Effector memory CD4-positive, alpha-beta T cell (primary cell): ENCODE data around the gene KIRREL1.

Experiments used
- DNase-seq, 3 donors: peaks; one replicate each; pipeline ENCODE4 v3.0.0-alpha.2; 2020
- H3K27ac ChIP-seq: 2 replicates; pipeline ENCODE4 v1.7.0; 2013; ENCODE audit warnings: mild to moderate bottlenecking, low read length, moderate library complexity; ENCODE audit not compliant: insufficient read depth, poor library complexity, severe bottlenecking
- H3K27me3 ChIP-seq: replicated peaks from 2 replicates; pipeline ENCODE4 v1.7.0; 2013; ENCODE audit warnings: mild to moderate bottlenecking, low read length; ENCODE audit not compliant: insufficient read depth, control insufficient read depth, poor library complexity, severe bottlenecking
- H3K36me3 ChIP-seq: 2 replicates; pipeline ENCODE4 v1.7.0; 2013; ENCODE audit warnings: mild to moderate bottlenecking, low read length, moderate library complexity; ENCODE audit not compliant: control insufficient read depth, insufficient read depth
- H3K4me1 ChIP-seq: 2 replicates; pipeline ENCODE4 v1.7.0; 2013; ENCODE audit warnings: low read length, mild to moderate bottlenecking; ENCODE audit not compliant: control insufficient read depth, insufficient read depth, poor library complexity, severe bottlenecking
- H3K4me3 ChIP-seq: 2 replicates; pipeline ENCODE4 v1.7.0; 2013; ENCODE audit warnings: low read length, low read depth, mild to moderate bottlenecking; ENCODE audit not compliant: insufficient read depth, poor library complexity, severe bottlenecking
- H3K9me3 ChIP-seq: 2 replicates; pipeline ENCODE4 v1.7.0; 2013; ENCODE audit warnings: mild to moderate bottlenecking, low read length, moderate library complexity; ENCODE audit not compliant: control insufficient read depth

Gene KIRREL1

GRCh38 chr1:158028969-158029368 is 35.5 kb downstream of the KIRREL1 start:
- H3K27me3 ChIP-seq, result no peaks in the 10 kb centered on the region
- no peak overlapping the region for H3K4me3 ChIP-seq
- no peaks in the 10 kb centered on the region for H3K36me3 ChIP-seq
- H3K27ac ChIP-seq, result no peak overlapping the region
- no peaks in the 10 kb centered on the region for H3K9me3 ChIP-seq
- DNase-seq, result no peak
- H3K4me1 ChIP-seq, result no peaks in the 10 kb centered on the region

DNA sequence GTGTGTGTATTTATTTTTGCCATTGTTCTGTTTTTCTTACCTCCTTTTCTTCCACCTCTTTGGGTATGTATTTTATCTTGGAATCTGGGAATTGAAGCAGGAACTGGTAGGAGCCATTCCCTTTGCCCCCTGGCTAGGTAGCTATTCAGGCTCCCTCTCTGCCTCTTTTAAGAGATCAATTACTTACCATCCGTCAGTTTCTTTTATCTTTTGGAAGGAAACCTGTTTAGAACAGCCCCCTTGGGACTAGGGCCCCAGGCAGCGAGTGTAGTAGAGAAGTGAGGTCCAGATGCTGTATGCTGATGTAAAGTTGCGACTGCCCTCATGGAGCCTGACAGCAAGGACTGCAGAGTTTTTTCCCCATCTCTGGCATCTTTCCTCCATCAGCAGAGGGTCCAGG is 41.6 kb downstream of the KIRREL1 start:
- no peaks in the 10 kb centered on the region for H3K27me3 ChIP-seq
- H3K4me3 ChIP-seq, result no peak overlapping the region
- DNase-seq, result no peak
- H3K36me3 ChIP-seq, result no peaks in the 10 kb centered on the region
- no peak overlapping the region for H3K27ac ChIP-seq
- no peaks in the 10 kb centered on the region for H3K9me3 ChIP-seq
- H3K4me1 ChIP-seq, result no peaks in the 10 kb centered on the region

- Histone ChIP-seq H3K36me3 (no peaks in the 10 kb centered on the region), H3K27me3 (no peaks in the 10 kb centered on the region), H3K9me3 (no peaks in the 10 kb centered on the region), H3K4me1 (no peaks in the 10 kb centered on the region), H3K4me3 (no peak overlapping the region), H3K27ac (no peak overlapping the region)
- no peak for DNase-seq
Measured at GRCh38 chr1:158035976-158036583, 42.6 kb downstream of the KIRREL1 start.

GRCh38 chr1:158037008-158037865 is 43.8 kb downstream of the KIRREL1 start:
- Histone ChIP-seq H3K9me3 (no peaks in the 10 kb centered on the region), H3K4me1 (no peaks in the 10 kb centered on the region), H3K36me3 (no peaks in the 10 kb centered on the region), H3K27ac (no peak overlapping the region), H3K4me3 (no peak overlapping the region), H3K27me3 (no peaks in the 10 kb centered on the region)
- no peak for DNase-seq

DNA sequence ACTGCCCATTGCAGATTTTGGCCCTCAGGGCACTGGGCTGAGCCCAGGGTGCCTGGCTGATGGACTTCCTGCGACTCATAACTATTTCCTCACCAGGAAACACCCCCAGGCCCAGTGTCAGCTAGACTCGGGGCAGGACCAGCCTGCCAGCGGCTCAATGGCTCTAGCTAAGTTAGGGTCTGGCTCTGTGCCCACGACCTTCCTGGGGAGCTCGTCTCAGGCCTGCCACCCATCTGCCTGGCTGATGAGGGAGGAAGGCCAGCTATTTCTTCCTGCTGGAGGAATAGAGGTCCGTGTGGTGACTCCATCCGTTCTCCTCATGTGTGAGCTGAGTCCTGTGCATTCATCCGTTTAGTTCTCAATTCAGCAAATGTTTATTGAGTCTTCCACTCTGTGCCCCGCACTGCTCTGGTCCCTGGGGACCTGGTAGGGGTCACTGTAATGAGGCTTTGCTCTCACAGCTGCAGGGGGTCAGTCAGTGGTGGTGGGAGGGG is 44.5 kb downstream of the KIRREL1 start:
- no peaks in the 10 kb centered on the region for H3K4me1 ChIP-seq
- no peak for DNase-seq
- H3K27me3 ChIP-seq, result no peaks in the 10 kb centered on the region
- H3K4me3 ChIP-seq, result no peak overlapping the region
- no peaks in the 10 kb centered on the region for H3K36me3 ChIP-seq
- H3K9me3 ChIP-seq, result no peaks in the 10 kb centered on the region
- H3K27ac ChIP-seq, result no peak overlapping the region

DNA sequence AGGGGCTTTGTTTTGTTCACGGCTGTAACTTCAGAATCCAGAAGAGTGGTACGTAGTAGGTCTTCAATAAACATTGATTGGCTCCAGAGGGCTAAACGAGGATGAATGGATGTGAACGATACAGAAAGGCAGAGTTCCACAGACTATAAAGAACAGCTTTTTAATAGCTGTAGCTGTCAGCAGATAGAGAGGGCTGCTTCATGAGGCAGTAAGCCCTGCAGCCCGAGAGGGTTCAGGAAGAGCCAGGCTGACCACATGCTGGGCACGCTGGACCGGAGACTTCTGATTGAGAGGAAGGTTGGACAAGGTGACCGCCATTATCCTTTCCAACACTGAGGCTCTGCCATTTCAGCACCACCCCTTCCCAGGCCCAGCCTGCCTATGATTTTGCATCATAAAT is 45.3 kb downstream of the KIRREL1 start:
- H3K4me3 ChIP-seq, result no peak overlapping the region
- H3K36me3 ChIP-seq, result no peaks in the 10 kb centered on the region
- H3K9me3 ChIP-seq, result no peaks in the 10 kb centered on the region
- no peak overlapping the region for H3K27ac ChIP-seq
- no peaks in the 10 kb centered on the region for H3K27me3 ChIP-seq
- no peaks in the 10 kb centered on the region for H3K4me1 ChIP-seq
- DNase-seq, result no peak

DNA sequence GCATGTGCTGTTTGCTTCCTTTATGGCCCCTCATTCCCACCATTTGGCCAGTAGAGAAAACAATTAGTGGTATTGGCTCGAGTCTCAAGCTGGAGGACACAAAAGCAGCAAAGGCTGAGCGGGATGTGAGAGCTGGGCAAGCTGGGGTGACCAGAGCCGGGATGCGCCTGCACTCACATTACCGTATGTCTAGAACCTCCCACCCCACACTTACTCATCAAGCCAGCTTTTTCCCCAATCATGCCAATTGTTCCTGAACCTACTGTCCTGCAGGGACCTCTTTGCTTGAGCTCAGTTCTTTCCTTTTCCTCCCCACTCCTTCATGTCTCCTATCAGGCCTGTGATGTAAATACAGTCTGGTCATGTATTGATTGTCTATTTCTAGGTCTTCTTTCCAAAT is 45.9 kb downstream of the KIRREL1 start:
- Histone ChIP-seq H3K36me3 (no peaks in the 10 kb centered on the region), H3K9me3 (no peaks in the 10 kb centered on the region), H3K4me1 (no peaks in the 10 kb centered on the region), H3K4me3 (no peak overlapping the region), H3K27ac (no peak overlapping the region), H3K27me3 (no peaks in the 10 kb centered on the region)
- DNase-seq, result no peak

- Histone ChIP-seq H3K36me3 (no peaks in the 10 kb centered on the region), H3K9me3 (no peaks in the 10 kb centered on the region), H3K27ac (no peak overlapping the region), H3K4me1 (no peaks in the 10 kb centered on the region), H3K4me3 (no peak overlapping the region), H3K27me3 (no peaks in the 10 kb centered on the region)
- no peak for DNase-seq
Measured at GRCh38 chr1:158040323-158040722, 46.9 kb downstream of the KIRREL1 start.

GRCh38 chr1:158043232-158043631 is 49.8 kb downstream of the KIRREL1 start:
- H3K27me3 ChIP-seq, result no peaks in the 10 kb centered on the region
- no peak for DNase-seq
- no peak overlapping the region for H3K27ac ChIP-seq
- H3K9me3 ChIP-seq, result no peaks in the 10 kb centered on the region
- no peaks in the 10 kb centered on the region for H3K36me3 ChIP-seq
- no peaks in the 10 kb centered on the region for H3K4me1 ChIP-seq
- no peak overlapping the region for H3K4me3 ChIP-seq

GRCh38 chr1:158045639-158046038 is 52.2 kb downstream of the KIRREL1 start:
- Histone ChIP-seq H3K9me3 (no peaks in the 10 kb centered on the region), H3K27ac (no peak overlapping the region), H3K4me1 (no peaks in the 10 kb centered on the region), H3K4me3 (no peak overlapping the region), H3K27me3 (no peaks in the 10 kb centered on the region), H3K36me3 (no peaks in the 10 kb centered on the region)
- no peak for DNase-seq
